MV-4-11 (cell line): Measurements from ENCODE around the gene FGD5.
A peak's percentile ranks its signal among the peaks of the same experiment; 100 is the strongest.

Experiments used
- DNase-seq: peaks from one replicate; lab custom pipeline; 2025; lab: John Stamatoyannopoulos, UW

The FGD5 gene

GRCh38 chr3:14788644-14789043 is 30.1 kb upstream of the FGD5 start:
- DNase-seq, result no peak

GRCh38 chr3:14789221-14789620 is 29.5 kb upstream of the FGD5 start:
- DNase-seq, result no peak

DNA sequence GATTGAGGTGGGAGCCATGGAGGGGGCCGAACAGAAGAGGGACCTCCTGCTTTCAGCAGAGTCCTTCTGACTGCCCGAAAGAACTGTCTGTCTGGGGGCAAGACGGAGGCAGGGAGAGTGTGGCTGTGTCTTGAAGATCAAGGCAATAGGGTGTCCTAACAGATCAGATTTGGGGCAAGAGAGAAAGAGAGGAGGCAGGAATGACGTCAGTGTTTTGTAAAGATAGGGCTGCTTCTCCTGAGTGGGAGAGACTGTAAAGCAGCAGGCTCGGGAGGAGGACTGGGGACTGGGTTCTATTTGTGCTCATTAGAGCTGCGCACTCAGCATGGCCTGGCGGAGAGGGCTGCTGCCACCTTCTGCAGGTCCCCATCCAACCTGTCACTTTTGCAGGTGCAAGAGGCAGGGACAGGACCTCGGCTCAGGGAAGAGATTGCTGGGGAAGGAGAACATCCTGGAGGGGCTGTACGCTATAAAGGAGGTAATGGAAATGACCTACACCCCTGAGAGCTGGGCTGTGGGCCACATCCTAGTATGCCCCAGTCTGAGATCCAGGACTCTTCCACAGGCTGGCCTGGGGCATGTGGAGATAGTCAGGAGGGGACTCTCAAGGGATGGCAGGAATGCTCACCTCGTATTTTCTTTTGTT is 29.0 kb upstream of the FGD5 start:
- no peak for DNase-seq

DNA sequence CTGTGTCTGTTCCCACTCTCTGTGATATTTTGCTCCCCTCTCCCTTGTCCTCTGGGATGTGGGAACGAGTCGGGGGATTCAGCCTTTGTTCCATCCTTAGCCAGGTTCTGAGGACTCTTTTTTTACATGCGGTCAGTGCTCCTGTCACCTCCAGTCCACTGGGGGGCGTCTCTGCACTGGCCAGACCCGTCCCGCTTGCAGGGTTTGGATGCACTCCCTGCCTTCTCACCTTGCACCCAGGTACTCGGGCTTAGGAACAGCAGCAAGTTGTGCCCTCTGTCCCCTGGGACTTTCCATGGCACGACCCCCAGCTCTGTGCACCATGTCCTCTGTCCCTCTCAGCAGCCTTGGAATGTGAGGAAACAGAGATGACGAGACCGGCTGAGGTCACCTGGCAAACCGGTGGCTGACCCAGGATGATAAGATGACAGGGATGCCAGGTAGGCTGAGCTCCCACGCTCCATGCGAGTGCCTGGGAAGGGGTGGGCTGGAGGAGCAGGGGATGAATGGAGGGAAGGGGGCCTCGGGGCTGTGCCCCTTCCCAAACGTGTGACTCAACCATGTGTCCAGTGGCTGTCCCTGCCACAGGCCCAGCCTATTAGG is 27.3 kb upstream of the FGD5 start:
- peak; percentile 6 for DNase-seq

GRCh38 chr3:14792691-14793121 is 26.1 kb upstream of the FGD5 start:
- no peak for DNase-seq

GRCh38 chr3:14793126-14793857 is 25.5 kb upstream of the FGD5 start:
- no peak for DNase-seq

DNA sequence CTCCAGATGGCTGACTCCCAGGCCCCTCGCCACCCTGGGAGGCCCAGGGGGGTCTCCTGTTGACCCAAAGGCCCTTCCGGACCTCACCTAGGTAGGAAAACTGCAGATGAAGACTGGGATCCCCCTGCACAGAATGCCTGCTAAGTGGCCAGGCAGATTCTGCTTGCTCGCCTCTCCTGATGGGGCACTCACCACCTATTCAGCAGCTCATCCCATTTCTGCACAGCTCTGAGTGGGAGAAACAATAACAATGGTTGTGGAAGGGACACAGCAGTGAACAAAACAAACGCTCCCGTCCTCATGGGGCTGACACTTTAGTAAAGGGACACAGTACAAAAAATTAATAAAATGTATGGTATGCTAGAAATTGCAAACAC is 24.9 kb upstream of the FGD5 start:
- no peak for DNase-seq

DNA sequence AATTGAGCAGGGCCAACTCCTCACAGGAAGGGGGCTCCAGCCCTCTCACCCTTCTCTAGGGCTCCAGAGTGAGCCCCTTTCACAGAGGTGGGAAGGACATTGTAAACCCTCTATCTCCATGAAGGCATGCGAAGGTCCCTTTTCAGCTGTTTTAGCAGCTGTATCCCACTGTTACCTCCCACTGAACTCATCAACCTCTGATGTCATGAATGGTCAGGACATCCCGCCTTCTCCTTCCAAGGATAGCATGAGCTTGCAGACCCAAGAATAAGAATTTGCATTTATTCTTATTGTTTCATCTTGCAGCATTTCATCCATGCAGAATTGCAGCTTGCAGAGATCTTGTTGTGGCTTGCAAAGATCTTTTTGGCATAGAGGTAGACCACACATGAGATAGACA is 24.3 kb upstream of the FGD5 start:
- no peak for DNase-seq

- DNase-seq, result no peak
Measured at GRCh38 chr3:14795996-14796395, 22.8 kb upstream of the FGD5 start.

DNA sequence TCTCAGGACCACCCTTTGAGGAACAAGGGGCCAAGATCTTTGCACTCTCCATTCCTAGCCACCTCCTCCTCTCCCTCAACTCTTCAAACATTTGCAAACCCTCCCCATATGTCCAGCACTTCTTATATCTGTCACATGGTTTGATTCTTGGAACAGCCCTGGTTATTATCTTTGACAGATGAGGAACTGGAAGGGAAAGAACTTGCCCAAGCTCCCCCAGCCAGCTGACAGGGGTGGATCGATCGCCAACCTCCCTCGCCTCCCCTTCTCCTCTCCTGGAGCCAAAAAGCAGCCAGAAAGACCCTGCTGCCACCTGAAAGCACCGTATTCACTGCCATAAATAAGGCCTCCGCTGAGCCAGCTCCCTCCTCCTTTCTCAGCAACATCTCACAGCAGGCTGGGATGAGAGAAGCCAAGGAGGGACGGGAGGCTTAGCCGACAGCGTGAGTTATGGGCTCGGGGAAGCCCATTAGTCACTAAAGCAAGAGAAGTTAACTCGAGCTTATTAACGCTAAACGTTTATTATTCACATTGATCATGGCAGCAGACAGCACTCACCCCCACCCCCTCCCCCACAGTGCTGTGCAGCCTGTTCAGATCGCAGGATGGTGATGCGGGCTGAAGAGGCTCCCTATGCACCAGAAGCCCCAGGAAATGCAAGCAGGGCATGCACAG is 22.2 kb upstream of the FGD5 start:
- DNase-seq, result peak; percentile 10

DNA sequence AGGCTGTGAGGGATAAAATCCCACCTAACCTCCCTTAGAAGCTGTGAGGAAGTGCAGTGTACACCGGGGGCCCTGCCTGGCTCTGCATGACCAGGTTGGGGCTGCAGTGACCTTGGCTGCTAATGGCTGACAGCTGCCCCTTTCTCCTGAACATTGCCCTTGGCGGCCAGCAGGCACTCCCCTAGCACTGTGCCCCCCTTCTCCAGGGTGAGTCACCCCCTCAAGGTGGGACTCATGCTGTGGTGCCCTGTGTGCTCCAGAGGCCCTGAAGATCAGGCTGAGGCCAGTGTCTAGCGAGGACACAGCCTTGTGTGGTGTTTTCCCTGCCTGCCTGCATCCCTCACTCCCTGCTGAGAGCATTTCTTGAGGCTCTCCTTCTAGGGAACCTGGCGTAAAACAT is 21.0 kb upstream of the FGD5 start:
- no peak for DNase-seq

GRCh38 chr3:14798231-14798630 is 20.5 kb upstream of the FGD5 start:
- DNase-seq, result no peak

DNA sequence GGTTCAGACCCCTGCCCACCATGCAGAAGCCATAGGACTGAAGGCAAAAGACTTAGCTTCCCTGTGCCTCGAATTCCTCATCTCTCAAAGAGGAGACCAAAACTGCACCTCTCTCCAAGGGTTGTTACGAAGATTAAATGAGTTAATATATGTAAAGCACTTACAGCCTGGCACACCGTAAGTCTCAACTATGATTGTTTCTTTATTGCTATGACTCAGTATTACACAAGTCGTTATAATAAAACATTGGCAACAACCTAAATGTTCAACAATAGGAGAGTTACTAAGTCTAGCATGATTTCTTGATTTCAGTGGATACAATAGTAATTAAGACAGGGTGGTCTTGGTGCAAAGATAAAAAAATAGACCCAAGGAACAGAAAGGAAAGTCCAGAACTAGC is 19.6 kb upstream of the FGD5 start:
- no peak for DNase-seq

DNA sequence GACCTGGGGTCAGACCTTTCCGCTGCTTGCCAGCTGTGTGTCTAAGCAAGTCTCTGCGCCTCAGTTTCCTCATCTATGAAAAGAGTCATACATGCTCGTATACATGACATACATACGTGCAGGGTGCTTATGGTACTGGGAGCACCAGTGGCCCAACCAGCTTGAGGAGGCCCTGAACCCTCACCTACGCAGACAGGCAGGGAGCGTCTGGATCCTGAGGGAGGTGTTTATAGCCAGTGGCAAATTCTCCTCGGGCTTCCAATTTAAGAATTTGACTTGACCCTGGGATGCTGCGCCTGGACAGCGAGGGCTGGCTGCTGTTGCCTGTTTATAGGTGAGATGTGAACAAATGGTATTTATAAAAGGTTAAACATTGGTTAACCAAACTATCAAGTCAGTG is 17.7 kb upstream of the FGD5 start:
- DNase-seq, result no peak

DNA sequence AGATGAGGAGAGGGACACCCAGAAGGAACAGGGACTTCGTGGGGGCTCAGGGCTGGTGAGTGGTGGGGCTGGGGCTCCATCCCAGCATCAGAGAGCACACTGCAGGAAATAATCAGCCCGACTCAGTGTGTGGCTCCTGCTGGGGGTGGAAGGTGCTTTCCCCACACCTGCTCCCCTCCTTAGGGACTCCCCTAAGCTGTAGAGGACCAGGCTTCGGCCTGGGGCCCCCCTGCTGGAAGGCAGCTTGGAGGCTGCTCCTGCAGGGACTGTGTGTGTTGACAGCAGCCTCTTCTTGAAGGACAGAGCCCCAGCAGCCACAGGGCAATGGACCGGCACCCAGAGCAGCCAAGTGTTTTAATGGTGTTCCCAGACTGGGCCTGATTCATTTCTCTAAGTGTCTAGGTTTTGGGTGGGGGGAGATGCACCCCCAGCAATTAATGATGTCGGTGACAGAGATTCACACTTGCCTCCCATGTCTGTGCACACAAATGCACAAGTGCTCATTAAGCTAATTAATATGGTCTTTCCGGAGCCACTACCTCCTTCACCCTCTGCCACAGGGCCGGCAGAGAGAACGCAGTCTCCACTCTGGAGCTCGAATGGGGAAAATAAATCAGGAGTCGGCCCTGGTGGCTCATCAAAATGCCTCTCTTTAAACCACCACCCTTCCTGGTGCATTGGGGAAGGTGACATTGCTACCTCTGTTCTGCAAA is 16.9 kb upstream of the FGD5 start:
- DNase-seq, result no peak

- no peak for DNase-seq
Measured at GRCh38 chr3:14802381-14802731, 16.4 kb upstream of the FGD5 start.

- no peak for DNase-seq
Measured at GRCh38 chr3:14803101-14803980, 15.4 kb upstream of the FGD5 start.

GRCh38 chr3:14803981-14804834 is 14.6 kb upstream of the FGD5 start:
- DNase-seq, result no peak

GRCh38 chr3:14804835-14805780 is 13.7 kb upstream of the FGD5 start:
- peak; percentile 62 for DNase-seq
